GM21786 (cell line): ENCODE data around the gene LGALS16.
"Not testable (repeated sequence)": the region's sequence is repeated elsewhere in the genome, so short reads cannot be mapped to it uniquely, and the experiment has no call there.

Source experiments
- ATAC-seq: cut with Tn5 transposase; IDR thresholded peaks from one replicate; pipeline ENCODE4 v1.9.1; 2021; ENCODE audit not compliant: unreplicated experiment

LGALS16 gene

GRCh38 chr19:39655613-39656012 lies at the start of gene LGALS16:
LGALS16 (plus strand) TSS chr19:39655913; CDS start chr19:39655962, 49 bp downstream.
- ATAC-seq, result no peak

- no peak for ATAC-seq
Observed at GRCh38 chr19:39607021-39607420, 48.7 kb upstream of the LGALS16 start.

- no peak for ATAC-seq
Observed at GRCh38 chr19:39607561-39607960, 48.2 kb upstream of the LGALS16 start.

- no peak for ATAC-seq
Observed at GRCh38 chr19:39613597-39613996, 42.1 kb upstream of the LGALS16 start.

GRCh38 chr19:39617745-39618144 lies 38.0 kb upstream of the LGALS16 start:
- ATAC-seq, result no peak

- ATAC-seq, result no peak
Observed at GRCh38 chr19:39623946-39624345, 31.8 kb upstream of the LGALS16 start.

- not testable (repeated sequence) for ATAC-seq
Observed at GRCh38 chr19:39627631-39628030, 28.1 kb upstream of the LGALS16 start.

- ATAC-seq, result no peak
Observed at GRCh38 chr19:39631178-39631577, 24.5 kb upstream of the LGALS16 start.

GRCh38 chr19:39631626-39632025 lies 24.1 kb upstream of the LGALS16 start:
- no peak for ATAC-seq

GRCh38 chr19:39637891-39638290 lies 17.8 kb upstream of the LGALS16 start:
- no peak for ATAC-seq

GRCh38 chr19:39641773-39642172 lies 13.9 kb upstream of the LGALS16 start:
- ATAC-seq, result no peak

- no peak for ATAC-seq
Observed at GRCh38 chr19:39643591-39643990, 12.1 kb upstream of the LGALS16 start.

- no peak for ATAC-seq
Observed at GRCh38 chr19:39645800-39646411, 9.8 kb upstream of the LGALS16 start.

GRCh38 chr19:39647918-39648317 lies 7.8 kb upstream of the LGALS16 start:
- no peak for ATAC-seq

GRCh38 chr19:39659791-39660190 lies 4.1 kb downstream of the LGALS16 start:
- ATAC-seq, result no peak

- ATAC-seq, result no peak
Observed at GRCh38 chr19:39660661-39661060, 4.9 kb downstream of the LGALS16 start.

- ATAC-seq, result no peak
Observed at GRCh38 chr19:39661565-39661964, 5.9 kb downstream of the LGALS16 start.

GRCh38 chr19:39669860-39670259 lies 14.1 kb downstream of the LGALS16 start:
- not testable (repeated sequence) for ATAC-seq

GRCh38 chr19:39670998-39671397 lies 15.3 kb downstream of the LGALS16 start:
- ATAC-seq, result no peak

GRCh38 chr19:39671739-39672363 lies 16.1 kb downstream of the LGALS16 start:
- no peak for ATAC-seq

GRCh38 chr19:39672473-39672872 lies 16.8 kb downstream of the LGALS16 start:
- ATAC-seq, result no peak

GRCh38 chr19:39673862-39674261 lies 18.1 kb downstream of the LGALS16 start:
- not testable (repeated sequence) for ATAC-seq

- no peak for ATAC-seq
Observed at GRCh38 chr19:39676004-39676403, 20.3 kb downstream of the LGALS16 start.
